Activated naive CD8-positive, alpha-beta T cell treated with anti-CD3 and anti-CD28 coated beads, Interleukin-2, amount 10 ng/mL, durations not matched to agents 7 days and 5 days (primary cell): Measurements from ENCODE around the gene ZBTB17. TPM values are rescaled to one million over a fixed set of nuclear protein-coding genes. Genes with fewer than 3 reads are reported as not detected.

Experiments used
- ATAC-seq: fragments of 150-1000 bp; cut with Tn5 transposase; one replicate; pipeline ENCODE4 v1.10.0; 2021; ENCODE audit warnings: low read depth, moderate library complexity
- POLR2A ChIA-PET: fragments of 350-600 bp; sonication (Branson Sonifier 250); formaldehyde crosslinking; loops from one replicate; lab custom pipeline; 2021; ENCODE audit warnings: antibody characterized with exemption; lab: Charles Lee
- DNase-seq: peaks from one replicate; pipeline ENCODE4 v3.0.0; 2021
- H3K27ac Mint-ChIP-seq: one replicate; pipeline ENCODE4 v1.8.0; 2022; ENCODE audit warnings: mild to moderate bottlenecking, mixed read lengths
- H3K27me3 Mint-ChIP-seq: one replicate; pipeline ENCODE4 v1.8.0; 2022; ENCODE audit warnings: mild to moderate bottlenecking, moderate library complexity, mixed read lengths
- H3K36me3 Mint-ChIP-seq: one replicate; pipeline ENCODE4 v1.8.0; 2021; ENCODE audit warnings: mild to moderate bottlenecking, mixed read lengths
- H3K4me1 Mint-ChIP-seq: one replicate; pipeline ENCODE4 v1.8.0; 2021; ENCODE audit warnings: mixed read lengths
- H3K4me3 Mint-ChIP-seq: one replicate; pipeline ENCODE4 v1.8.0; 2022; ENCODE audit warnings: mild to moderate bottlenecking, moderate library complexity, mixed read lengths
- H3K9me3 Mint-ChIP-seq: one replicate; pipeline ENCODE4 v1.8.0; 2021; ENCODE audit warnings: mixed read lengths
- total RNA-seq, 2 experiments: library from RNA; stranded (reverse); gene quantifications; one replicate each; pipeline ENCODE4 v1.2.3, GENCODE V29; 2021

The ZBTB17 gene
- total RNA-seq, 2 experiments from 2014 or later: 46.4 to 47.6 TPM

DNA sequence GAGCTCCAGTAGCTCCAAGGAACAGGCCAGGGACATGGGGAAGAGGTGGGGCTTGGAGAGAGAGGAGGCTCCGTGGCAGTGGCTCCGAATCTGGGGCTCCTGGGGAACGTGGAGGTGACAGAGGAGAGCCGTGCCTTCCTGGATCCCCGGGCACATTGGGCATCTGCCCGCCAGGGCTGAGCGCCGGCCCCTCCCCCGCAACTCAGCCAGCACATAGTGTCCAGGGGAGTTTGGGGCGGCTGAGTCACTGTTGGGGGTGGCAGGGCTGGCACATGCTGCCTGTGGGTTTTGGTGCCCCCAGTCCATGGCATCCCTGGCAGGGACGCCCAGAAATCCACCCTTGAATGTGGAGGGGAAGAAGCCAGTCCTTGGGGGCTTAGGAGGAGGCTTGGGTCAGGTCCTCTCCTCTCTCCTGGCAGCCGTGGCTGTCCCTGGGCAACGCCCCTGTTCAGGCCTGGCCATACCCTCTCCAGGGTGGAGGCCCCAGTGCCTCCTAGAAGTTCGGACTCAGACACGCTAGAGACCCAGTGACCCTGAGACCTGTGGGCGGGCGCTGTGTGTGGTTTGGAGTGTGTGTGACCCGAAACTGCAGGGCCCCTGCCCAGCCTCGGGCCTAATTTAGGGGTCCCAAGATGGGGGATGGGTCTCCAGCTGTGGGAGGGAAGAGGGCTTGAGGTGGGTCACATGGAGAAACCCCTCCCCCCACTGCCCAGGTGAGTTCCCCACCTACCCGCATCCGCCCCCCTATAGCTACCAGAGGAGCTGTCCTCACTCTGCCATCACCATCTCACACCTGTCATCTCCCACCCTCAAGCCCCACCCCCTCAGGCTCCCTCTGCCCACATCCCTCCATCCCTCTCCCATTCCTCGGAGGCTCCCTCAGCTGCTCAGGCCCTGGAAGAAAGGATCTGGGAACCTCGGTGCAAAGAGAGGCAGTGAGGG, 40.3 kb upstream of the ZBTB17 start:
- POLR2A ChIA-PET: no interaction called here
- Mint-ChIP-seq H3K27me3 (peaks cover 9% of the 10 kb centered on the region), H3K27ac (no peak overlapping the region), H3K9me3 (no peaks in the 10 kb centered on the region), H3K4me3 (no peak overlapping the region), H3K4me1 (no peaks in the 10 kb centered on the region), H3K36me3 (no peaks in the 10 kb centered on the region)
- DNase-seq (no peak), ATAC-seq (no peak)

DNA sequence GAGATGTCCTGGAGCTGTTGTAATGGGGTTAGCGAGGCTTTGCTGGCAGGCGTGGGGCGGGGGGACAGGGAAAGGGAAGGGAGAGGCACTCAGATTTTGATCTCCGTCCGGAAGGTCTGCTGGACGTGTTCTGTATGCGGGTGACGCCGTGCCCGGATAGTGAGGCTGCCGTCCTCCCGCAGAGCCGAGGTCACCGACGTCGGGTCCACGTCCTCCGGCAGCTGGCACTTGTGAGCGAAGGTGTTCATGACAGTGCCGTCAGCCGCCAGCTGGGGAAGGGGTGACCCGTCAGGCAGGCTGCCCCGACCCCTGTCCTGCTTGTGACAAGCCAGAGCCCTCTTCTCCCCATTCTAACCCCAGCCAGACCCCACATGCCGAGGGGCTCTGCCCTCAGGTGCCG, 39.6 kb upstream of the ZBTB17 start:
- no peak for DNase-seq
- no peak overlapping the region for H3K4me3 Mint-ChIP-seq
- no peaks in the 10 kb centered on the region for H3K4me1 Mint-ChIP-seq
- ATAC-seq: no peak
- H3K27me3 Mint-ChIP-seq: peaks cover 14% of the 10 kb centered on the region
- H3K9me3 Mint-ChIP-seq: no peaks in the 10 kb centered on the region
- no peak overlapping the region for H3K27ac Mint-ChIP-seq
- POLR2A ChIA-PET: no interaction called here
- H3K36me3 Mint-ChIP-seq: no peaks in the 10 kb centered on the region

DNA sequence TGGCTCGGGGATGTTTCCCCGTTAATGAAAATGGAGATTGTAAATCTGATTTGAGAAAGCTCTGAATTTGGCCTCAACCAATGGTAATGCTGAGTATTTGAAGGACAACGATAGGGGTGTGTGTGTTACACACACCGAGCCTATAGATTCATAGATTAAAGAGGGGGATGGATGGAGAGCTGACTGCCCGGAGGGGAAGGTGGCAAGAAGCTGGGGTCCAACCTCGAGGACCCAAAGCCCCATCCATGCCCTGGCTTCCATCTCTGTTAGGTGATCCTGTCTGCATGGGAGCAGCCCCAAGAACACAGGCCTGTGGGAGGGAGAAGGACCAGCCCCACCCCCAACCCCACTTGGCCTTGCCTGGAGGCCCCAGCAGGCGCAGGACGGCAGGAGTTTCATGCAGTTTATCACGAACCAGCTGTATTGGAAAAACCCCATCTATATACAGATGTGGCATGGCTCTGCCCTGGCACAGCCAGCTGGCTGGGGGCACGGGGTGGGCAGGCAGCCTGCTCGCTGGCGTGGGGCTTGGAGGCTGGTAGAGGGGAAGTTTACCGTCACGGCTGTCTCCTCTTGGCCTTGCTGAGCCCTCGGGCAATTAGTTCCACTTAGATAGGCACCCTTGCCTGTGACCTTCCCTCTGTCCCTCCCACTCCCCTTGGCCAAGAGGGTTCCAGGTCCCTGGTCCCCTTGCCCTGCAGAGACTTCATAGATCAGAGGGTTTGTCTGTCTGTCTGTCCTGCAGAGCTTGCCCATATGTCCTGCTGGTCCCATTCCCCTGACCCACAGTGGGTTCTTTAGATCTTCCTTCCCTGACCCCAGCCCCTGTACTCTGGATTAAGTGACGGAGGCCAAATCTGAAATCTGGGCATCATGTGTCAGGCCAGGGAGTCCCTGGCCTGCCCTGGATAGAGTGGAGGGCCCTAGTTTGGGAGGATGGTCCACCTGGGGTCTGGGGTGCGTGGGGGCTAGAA, 38.9 kb upstream of the ZBTB17 start:
- no peak overlapping the region for H3K27ac Mint-ChIP-seq
- ATAC-seq: no peak
- no peaks in the 10 kb centered on the region for H3K4me1 Mint-ChIP-seq
- H3K9me3 Mint-ChIP-seq: no peaks in the 10 kb centered on the region
- no peaks in the 10 kb centered on the region for H3K36me3 Mint-ChIP-seq
- peaks cover 14% of the 10 kb centered on the region for H3K27me3 Mint-ChIP-seq
- POLR2A ChIA-PET: no interaction called here
- H3K4me3 Mint-ChIP-seq: no peak overlapping the region
- no peak for DNase-seq

DNA sequence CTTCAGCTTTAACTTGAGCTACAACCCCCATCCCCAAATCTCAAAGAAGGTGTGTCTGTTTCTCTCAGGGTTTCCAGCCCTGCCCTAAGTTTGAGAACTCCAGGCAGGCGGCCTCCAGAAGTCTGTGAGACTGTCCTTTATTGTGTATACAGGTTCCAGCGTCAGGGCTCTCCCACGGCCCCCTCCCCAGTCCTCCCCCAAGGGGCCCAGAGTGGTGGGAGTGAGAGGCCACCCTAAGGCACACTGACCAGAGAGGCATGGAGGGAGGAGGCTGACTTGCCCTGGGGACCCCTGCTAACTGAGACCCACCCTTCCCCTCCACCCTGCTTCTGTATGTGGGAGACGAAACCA, 38.0 kb upstream of the ZBTB17 start:
- Mint-ChIP-seq H3K4me3 (no peak overlapping the region), H3K4me1 (no peaks in the 10 kb centered on the region), H3K9me3 (no peaks in the 10 kb centered on the region), H3K36me3 (no peaks in the 10 kb centered on the region), H3K27ac (no peak overlapping the region), H3K27me3 (peaks cover 14% of the 10 kb centered on the region)
- ATAC-seq (no peak), DNase-seq (no peak)
- POLR2A ChIA-PET: no interaction called here

DNA sequence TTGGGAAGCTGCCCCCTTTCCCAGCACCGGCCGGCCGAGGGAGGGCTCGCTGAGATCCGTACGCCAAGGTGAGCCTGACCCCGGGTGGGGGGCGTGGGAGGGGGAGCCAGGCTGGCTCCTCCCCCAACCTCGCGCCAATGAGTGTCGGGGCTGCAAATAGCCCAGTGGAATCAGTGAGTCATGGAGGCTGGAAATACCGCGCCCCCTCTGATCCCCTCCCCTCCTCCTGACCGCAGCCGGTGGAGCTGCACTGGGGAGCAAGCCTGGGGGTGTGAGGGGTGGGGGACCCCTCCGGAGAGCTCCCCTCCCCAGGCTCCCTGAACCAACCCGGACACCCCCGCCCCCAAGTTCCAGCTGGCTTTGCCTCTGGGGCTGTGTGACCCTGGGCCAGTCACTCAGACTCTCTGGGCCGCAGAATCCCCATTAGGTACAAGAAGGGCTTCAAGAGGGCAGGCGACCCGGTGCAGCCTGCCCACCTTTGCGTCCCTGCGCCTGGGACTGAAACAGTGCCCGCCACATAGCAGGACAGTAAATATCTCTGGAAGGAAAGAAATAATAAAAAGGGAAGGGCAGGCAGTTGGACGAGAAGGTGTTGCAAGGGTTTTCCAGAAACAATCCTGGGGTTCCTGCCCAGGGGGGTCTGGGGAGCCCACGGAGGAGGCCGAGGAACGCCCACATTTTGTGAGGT, 37.5 kb upstream of the ZBTB17 start:
- POLR2A ChIA-PET: no interaction called here
- DNase-seq (peak; percentile 48), ATAC-seq (peak; percentile 41)
- peak overlapping the region; percentile 65 for H3K27ac Mint-ChIP-seq
- H3K4me1 Mint-ChIP-seq: no peaks in the 10 kb centered on the region
- H3K4me3 Mint-ChIP-seq: no peak overlapping the region
- H3K36me3 Mint-ChIP-seq: no peaks in the 10 kb centered on the region
- H3K27me3 Mint-ChIP-seq: peaks cover 14% of the 10 kb centered on the region
- no peaks in the 10 kb centered on the region for H3K9me3 Mint-ChIP-seq

DNA sequence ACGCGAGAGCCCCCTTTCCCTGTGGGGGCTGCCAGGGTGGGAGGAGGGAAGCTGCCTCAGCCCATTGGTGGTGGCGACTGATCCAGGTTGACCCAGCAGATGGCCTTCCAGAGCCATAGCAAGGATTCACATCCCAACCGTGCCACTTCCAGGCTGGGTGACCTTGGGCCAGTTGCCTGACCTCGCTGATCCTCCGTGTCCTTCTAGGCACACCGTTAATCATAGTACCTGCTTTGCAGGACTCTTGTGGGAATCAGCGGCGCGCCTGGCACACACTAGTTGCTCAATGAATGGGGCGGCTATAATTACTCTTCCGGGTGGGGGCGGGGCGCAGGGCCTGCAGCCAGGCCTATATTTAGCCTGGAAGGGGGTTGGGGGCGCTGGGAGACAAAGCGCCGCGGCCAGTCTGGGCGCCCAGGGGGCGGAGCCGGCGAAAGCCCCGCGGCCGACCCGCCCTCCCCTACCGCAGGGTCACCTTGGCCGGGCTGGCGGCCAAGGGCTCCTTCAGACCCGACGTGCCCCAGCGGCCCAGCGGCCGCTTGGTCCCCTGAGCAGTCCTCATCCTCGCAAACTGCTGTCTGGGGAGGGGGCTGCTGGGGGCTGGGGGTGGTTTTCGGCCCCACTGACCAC, 36.8 kb upstream of the ZBTB17 start:
- peak; percentile 37 for ATAC-seq
- Mint-ChIP-seq H3K9me3 (no peaks in the 10 kb centered on the region), H3K27ac (no peak overlapping the region), H3K4me3 (peak overlapping the region; percentile 39), H3K4me1 (no peaks in the 10 kb centered on the region), H3K27me3 (peaks cover 14% of the 10 kb centered on the region), H3K36me3 (no peaks in the 10 kb centered on the region)
- DNase-seq: peak; percentile 66
- POLR2A ChIA-PET: interaction anchor here (0.6 kb wide), 1 partner anchor 156 kb away, joined by 3 read pairs; no protein-coding TSS in a partner anchor

DNA sequence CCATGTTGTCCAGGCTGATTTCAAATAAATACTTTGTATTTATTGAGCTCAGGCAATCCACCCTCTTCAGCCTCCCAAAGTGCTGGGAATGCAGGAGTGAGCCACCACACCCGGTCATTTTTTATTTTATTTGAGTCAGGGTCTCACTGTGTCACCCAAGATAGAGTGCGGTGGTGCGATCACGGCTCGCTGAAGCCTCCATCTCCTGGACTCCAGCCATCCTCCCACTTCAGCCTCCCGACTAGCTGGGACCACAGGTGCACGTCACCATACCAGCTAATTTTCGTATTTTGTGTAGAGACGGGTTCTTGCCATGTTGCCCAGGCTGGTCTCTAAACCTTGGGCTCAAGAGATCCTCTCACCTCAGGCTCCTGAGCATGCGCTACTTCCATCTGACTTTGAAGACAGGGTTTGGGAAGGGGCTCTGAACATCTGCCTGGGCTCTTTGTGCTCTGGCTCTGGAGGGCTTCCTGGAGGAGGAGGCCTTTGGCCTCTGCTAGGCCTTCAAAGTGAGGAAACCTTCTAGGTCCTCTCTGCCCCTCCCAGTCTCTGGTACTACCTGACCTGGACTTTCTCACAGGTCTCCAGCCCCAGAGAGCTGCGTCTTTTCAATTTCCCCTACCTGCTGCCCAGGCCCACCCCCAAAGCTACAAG, 36.2 kb upstream of the ZBTB17 start:
- ATAC-seq (no peak), DNase-seq (no peak)
- Mint-ChIP-seq H3K4me1 (peaks cover 3% of the 10 kb centered on the region), H3K27me3 (peaks cover 14% of the 10 kb centered on the region), H3K9me3 (no peaks in the 10 kb centered on the region), H3K4me3 (peak overlapping the region; percentile 39), H3K36me3 (no peaks in the 10 kb centered on the region), H3K27ac (no peak overlapping the region)
- POLR2A ChIA-PET: interaction anchor here (0.6 kb wide), 1 partner anchor 157 kb away, joined by 3 read pairs; no protein-coding TSS in a partner anchor

DNA sequence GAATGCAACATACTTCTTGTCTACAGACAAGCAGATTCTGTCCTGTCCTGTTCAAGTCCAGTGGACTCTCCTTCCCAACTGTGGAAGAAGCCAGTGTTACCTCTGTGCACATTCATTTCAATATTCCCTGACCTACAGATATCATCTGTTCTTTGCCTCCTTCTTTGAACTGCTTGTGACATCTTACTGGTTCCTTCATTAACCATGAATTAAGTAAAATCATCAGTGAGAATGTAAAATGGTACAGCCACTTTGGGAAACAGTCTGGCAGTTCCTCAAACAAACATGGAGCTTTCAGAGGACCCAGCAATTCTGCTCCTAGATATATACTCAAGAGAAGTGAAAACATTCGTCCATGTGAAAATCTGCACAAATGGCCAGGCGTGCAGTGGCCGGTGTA, 34.9 kb upstream of the ZBTB17 start:
- Mint-ChIP-seq H3K4me1 (peaks cover 7% of the 10 kb centered on the region), H3K27ac (no peak overlapping the region), H3K4me3 (no peak overlapping the region), H3K27me3 (peaks cover 14% of the 10 kb centered on the region), H3K36me3 (no peaks in the 10 kb centered on the region), H3K9me3 (no peaks in the 10 kb centered on the region)
- DNase-seq (no peak), ATAC-seq (no peak)
- POLR2A ChIA-PET: no interaction called here

DNA sequence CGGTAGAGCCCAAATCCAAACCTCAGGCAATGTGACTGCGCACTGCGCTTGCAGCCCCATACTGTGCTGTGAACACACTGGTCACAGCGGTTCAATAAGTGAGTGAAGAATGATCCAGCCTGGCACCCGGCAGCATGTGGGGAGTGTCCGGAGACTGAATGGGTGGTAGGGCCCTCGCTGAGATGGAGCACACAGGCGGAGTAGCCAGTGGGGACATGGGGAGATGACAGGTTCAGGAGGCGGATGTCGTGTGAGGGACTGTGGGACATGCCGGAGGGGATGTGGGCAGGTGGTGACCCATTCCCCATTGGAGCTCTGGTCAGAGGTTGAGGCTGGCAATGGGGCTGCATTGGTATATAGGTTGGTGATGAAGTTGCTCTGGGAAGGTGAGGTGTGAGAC, 33.8 kb upstream of the ZBTB17 start:
- no peak for DNase-seq
- POLR2A ChIA-PET: interaction anchor here (0.5 kb wide), 1 partner anchor 171 kb away, joined by 4 read pairs; no protein-coding TSS in a partner anchor
- no peak overlapping the region for H3K27ac Mint-ChIP-seq

DNA sequence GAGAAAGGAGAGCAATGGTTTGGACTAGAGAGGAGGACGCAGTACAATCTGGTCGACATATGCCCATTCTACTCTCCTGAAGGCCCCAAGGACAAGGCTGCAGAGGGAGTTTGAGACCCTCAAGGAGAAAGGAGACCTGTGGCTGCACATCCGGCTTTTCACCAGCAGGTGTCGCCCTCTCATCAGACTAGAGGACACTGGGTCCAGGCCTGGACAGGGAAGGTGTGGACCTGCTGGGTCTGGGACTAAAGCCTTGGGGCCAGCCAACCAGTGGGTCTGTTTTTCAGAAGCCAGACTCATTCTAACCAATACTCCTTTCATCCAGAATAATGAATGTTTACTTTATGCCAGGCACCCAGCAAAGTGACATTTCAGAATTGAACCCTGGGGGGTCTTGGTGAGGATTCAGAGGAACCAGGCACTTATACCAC, 33.1 kb upstream of the ZBTB17 start:
- no peak overlapping the region for H3K27ac Mint-ChIP-seq
- POLR2A ChIA-PET: no interaction called here
- peaks cover 7% of the 10 kb centered on the region for H3K4me1 Mint-ChIP-seq
- DNase-seq (peak; percentile 73), ATAC-seq (peak; percentile 43)
- peaks cover 10% of the 10 kb centered on the region for H3K27me3 Mint-ChIP-seq
- H3K36me3 Mint-ChIP-seq: no peaks in the 10 kb centered on the region
- no peaks in the 10 kb centered on the region for H3K9me3 Mint-ChIP-seq
- H3K4me3 Mint-ChIP-seq: no peak overlapping the region

More for the DNA sequence above, 33.8 kb upstream of the ZBTB17 start:
- Mint-ChIP-seq H3K9me3 (no peaks in the 10 kb centered on the region), H3K4me1 (peaks cover 7% of the 10 kb centered on the region), H3K27me3 (peaks cover 13% of the 10 kb centered on the region), H3K4me3 (no peak overlapping the region), H3K36me3 (no peaks in the 10 kb centered on the region)
- ATAC-seq: no peak

DNA sequence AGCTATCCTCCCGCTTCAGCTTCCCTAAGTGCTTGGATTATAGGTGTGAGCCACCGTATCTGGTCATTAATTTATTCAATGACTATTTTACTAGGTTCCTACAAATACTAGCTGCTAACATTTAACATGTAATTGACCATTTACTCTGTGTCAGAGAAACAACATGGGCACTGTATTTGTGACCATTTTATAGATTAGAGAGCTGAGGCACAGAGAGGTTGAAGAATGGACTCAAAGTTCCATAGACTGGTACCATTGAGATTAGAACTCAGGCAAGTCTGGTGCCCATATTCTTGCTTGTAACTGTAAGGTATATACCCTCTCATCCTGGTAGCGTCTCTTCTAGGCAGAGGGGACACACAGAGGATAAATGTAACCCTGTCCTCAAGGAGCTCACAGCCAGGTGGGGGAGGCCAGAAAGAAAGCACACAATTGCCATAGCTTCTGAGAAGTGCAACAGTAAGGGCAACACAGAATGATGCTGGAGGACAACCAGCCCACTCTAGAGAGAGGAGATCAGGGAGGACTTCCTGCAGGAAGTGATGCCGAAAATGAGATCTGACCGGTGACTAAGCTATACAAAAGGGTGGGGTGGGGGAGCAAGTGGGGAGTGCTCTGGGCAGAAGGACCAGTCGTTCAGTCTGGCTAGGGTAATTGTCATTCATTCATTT, 31.9 kb upstream of the ZBTB17 start:
- H3K27me3 Mint-ChIP-seq: peaks cover 7% of the 10 kb centered on the region
- ATAC-seq (no peak), DNase-seq (no peak)
- H3K9me3 Mint-ChIP-seq: no peaks in the 10 kb centered on the region
- H3K4me1 Mint-ChIP-seq: peaks cover 7% of the 10 kb centered on the region
- H3K4me3 Mint-ChIP-seq: no peak overlapping the region
- H3K36me3 Mint-ChIP-seq: no peaks in the 10 kb centered on the region
- POLR2A ChIA-PET: no interaction called here
- no peak overlapping the region for H3K27ac Mint-ChIP-seq
